ENCODE results near the gene THRA. TPM values are rescaled to one million over a fixed set of nuclear protein-coding genes. Genes with fewer than 3 reads are reported as not detected.

Gene THRA
- total and polyA plus RNA-seq, 2 of the 8 experiments (the other 6 are each of a cell fraction or from before 2014, with no cell fraction given): 6.4 to 10.2 TPM

- TF ChIP-seq CTCF (IDR thresholded peaks at IDR 0.05; ENCODE audit: control extremely low read depth in 1 of 3, insufficient read depth in 1 of 3, low read depth in 1 of 3, low read length in 3 of 3) (no peak), KDM1A (IDR thresholded peaks at IDR 0.05; ENCODE audit: borderline replicate concordance, low read length) (no peak), RXRA (IDR thresholded peaks at IDR 0.05; ENCODE audit: insufficient read depth, low read depth, low read length) (no peak), TCF12 (IDR thresholded peaks at IDR 0.05; ENCODE audit: low read depth, low read length) (no peak), MAFK (IDR thresholded peaks at IDR 0.05; ENCODE audit: low read depth, low read length) (no peak), SP4 (IDR thresholded peaks at IDR 0.05; ENCODE audit: low read length) (no peak), SIRT6 (IDR thresholded peaks at IDR 0.05; ENCODE audit: low read length) (no peak), SRF (IDR thresholded peaks at IDR 0.05; ENCODE audit: low read depth, low read length) (no peak)
Measured at GRCh38 chr17:40076591-40076990, 13.8 kb downstream of the THRA start (continued).

Data from H1 (cell line).